DMS153 treated with DMSO at 0.1 percent for 48 hours (cell line): Measurements from ENCODE around the gene CHD2.

Experiments used
- DNase-seq: peaks from one replicate; lab custom pipeline; 2025; ENCODE audit not compliant: unreplicated experiment; lab: John Stamatoyannopoulos, UW

CHD2 gene

GRCh38 chr15:92958105-92958504 is 58.0 kb downstream of the CHD2 start:
- DNase-seq = no peak

- no peak for DNase-seq
These were observed 59.1 kb downstream of the CHD2 start for GRCh38 chr15:92959219-92959618.

- no peak for DNase-seq
These were observed 61.0 kb downstream of the CHD2 start for GRCh38 chr15:92960996-92961681.

- no peak for DNase-seq
These were observed 62.8 kb downstream of the CHD2 start for GRCh38 chr15:92962914-92963313.

- DNase-seq = no peak
These were observed 63.7 kb downstream of the CHD2 start for GRCh38 chr15:92963794-92964193.

GRCh38 chr15:92968926-92969651 is 69.0 kb downstream of the CHD2 start:
- no peak for DNase-seq

- no peak for DNase-seq
These were observed 70.5 kb downstream of the CHD2 start for GRCh38 chr15:92970656-92971055.

GRCh38 chr15:92971081-92971480 is 71.0 kb downstream of the CHD2 start:
- no peak for DNase-seq

- DNase-seq = no peak
These were observed 71.6 kb downstream of the CHD2 start for GRCh38 chr15:92971713-92972112.

GRCh38 chr15:92974183-92974915 is 74.2 kb downstream of the CHD2 start:
- DNase-seq = no peak

GRCh38 chr15:92979011-92979701 is 79.0 kb downstream of the CHD2 start:
- DNase-seq = no peak

- no peak for DNase-seq
These were observed 81.2 kb downstream of the CHD2 start for GRCh38 chr15:92981333-92981732.

- DNase-seq = no peak
These were observed 84.0 kb downstream of the CHD2 start for GRCh38 chr15:92984161-92984560.

- no peak for DNase-seq
These were observed 89.3 kb downstream of the CHD2 start for GRCh38 chr15:92989470-92989869.

GRCh38 chr15:92990031-92990430 is 89.9 kb downstream of the CHD2 start:
- DNase-seq = no peak

GRCh38 chr15:92992720-92993119 is 92.6 kb downstream of the CHD2 start:
- DNase-seq = no peak

GRCh38 chr15:92997821-92998220 is 97.7 kb downstream of the CHD2 start:
- DNase-seq = no peak

- no peak for DNase-seq
These were observed 101.0 kb downstream of the CHD2 start for GRCh38 chr15:93001156-93001555.

GRCh38 chr15:93001881-93002280 is 101.8 kb downstream of the CHD2 start:
- DNase-seq = no peak

GRCh38 chr15:93005133-93005532 is 105.0 kb downstream of the CHD2 start:
- DNase-seq = no peak

GRCh38 chr15:93007994-93008393 is 107.9 kb downstream of the CHD2 start:
- DNase-seq = no peak
